ENCODE results near the gene CTXND1. TPM values are rescaled to one million over a fixed set of nuclear protein-coding genes. Genes with fewer than 3 reads are reported as not detected.
A peak's percentile ranks its signal among the peaks of the same experiment; 100 is the strongest.

The CTXND1 gene
- total and polyA plus RNA-seq, 2 of the 13 experiments (the other 11 are each of a cell fraction or from before 2014, with no cell fraction given) = 1.2 to 2.1 TPM

GRCh38 chr15:80161468-80162016, 90.5 kb downstream of the CTXND1 start (continued):
- TF ChIP-seq AGO2 (optimal IDR thresholded peaks at IDR 0.05; ENCODE audit: low read depth, low read length) = no peak
- no peak for TF ChIP-seq PRPF4 (IDR thresholded peaks at IDR 0.05; ENCODE audit: low read depth, low read length, poor library complexity, severe bottlenecking)
- TF ChIP-seq CREM (IDR thresholded peaks at IDR 0.05) = no peak; the same call in 1 of the 2 replicates
- no peak for TF ChIP-seq CREM (CRISPR knock-in tag; IDR thresholded peaks at IDR 0.05)
- TF ChIP-seq ZSCAN12 (CRISPR knock-in tag; IDR thresholded peaks at IDR 0.05) = no peak
- no peak for TF ChIP-seq REL (CRISPR knock-in tag; conservative IDR thresholded peaks at IDR 0.05)
- TF ChIP-seq ZNF180 (CRISPR knock-in tag; IDR thresholded peaks at IDR 0.05; ENCODE audit: borderline replicate concordance, low read depth) = no peak
- TF ChIP-seq ZNF713 (CRISPR knock-in tag; IDR thresholded peaks at IDR 0.05) = no peak
- TF ChIP-seq ZNF589 (CRISPR knock-in tag; conservative IDR thresholded peaks at IDR 0.05) = no peak
- no peak for TF ChIP-seq BATF2 (CRISPR knock-in tag; IDR thresholded peaks at IDR 0.05)
- no peak for TF ChIP-seq CCAR2 (optimal IDR thresholded peaks at IDR 0.05; ENCODE audit: low read depth, low read length)
- TF ChIP-seq FOXA1 (IDR thresholded peaks at IDR 0.05) = no peak
- TF ChIP-seq FOXA1 (CRISPR knock-in tag; IDR thresholded peaks at IDR 0.05) = 0 out of 2 replicates have a peak, but pooled peaks have one; percentile 19
- no peak for TF ChIP-seq ZXDC (CRISPR knock-in tag; IDR thresholded peaks at IDR 0.05)
- no peak for TF ChIP-seq ZNF770 (CRISPR knock-in tag; IDR thresholded peaks at IDR 0.05)
- TF ChIP-seq ZNF780A (CRISPR knock-in tag; IDR thresholded peaks at IDR 0.05) = no peak
- TF ChIP-seq ZNF264 (CRISPR knock-in tag; IDR thresholded peaks at IDR 0.05) = no peak
- no peak for TF ChIP-seq U2AF2 (IDR thresholded peaks at IDR 0.05; ENCODE audit: low read depth, low read length)
- no peak for TF ChIP-seq KLF13 (CRISPR knock-in tag; IDR thresholded peaks at IDR 0.05)
- TF ChIP-seq SOX6 (IDR thresholded peaks at IDR 0.05) = no peak
- no peak; the same call in 1 of the 2 replicates for TF ChIP-seq SOX6 (CRISPR knock-in tag; IDR thresholded peaks at IDR 0.05)
- TF ChIP-seq ZNF710 (CRISPR knock-in tag; IDR thresholded peaks at IDR 0.05; ENCODE audit: borderline replicate concordance) = no peak
- TF ChIP-seq TFDP1 (CRISPR knock-in tag; IDR thresholded peaks at IDR 0.05; ENCODE audit: borderline replicate concordance) = no peak

All from HepG2 (cell line).